ENCODE measurements around the gene SGSM2. TPM values are rescaled to one million over a fixed set of nuclear protein-coding genes. Genes with fewer than 3 reads are reported as not detected.

The SGSM2 gene
- polyA plus RNA-seq, 2 donors = 51.6 to 149 TPM

DNA sequence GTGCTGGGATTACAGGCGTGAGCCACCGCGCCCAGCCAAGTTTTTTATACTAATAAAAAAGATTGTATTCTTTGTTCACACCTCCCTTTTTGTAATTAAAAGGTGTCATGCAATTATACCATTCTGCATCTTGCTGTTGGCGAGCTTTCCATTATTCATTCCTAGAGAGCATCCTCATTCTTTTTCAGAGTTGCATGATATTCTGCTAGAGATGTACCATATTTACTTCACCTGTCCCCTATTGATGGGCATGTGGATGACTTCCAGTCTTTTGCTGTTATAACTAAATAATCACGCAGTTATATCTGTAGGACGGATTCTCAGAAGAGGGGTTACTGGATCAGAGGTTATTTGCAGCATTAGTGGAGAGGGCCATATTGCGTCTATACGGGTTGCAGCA is 17.0 kb downstream of the SGSM2 start:
- Histone ChIP-seq H3K27ac (ENCODE audit: low read depth in 2 of 2, low read length in 1 of 2) (no peak overlapping the region), H3K36me3 (ENCODE audit: control insufficient read depth in 2 of 2, insufficient read depth in 2 of 2, low read length in 1 of 2) (peaks cover 0 to 2% of the 10 kb centered on the region in 2 donors), H3K4me3 (ENCODE audit: low read depth in 1 of 2, low read length in 2 of 2) (no peak overlapping the region), H3K9me3 (ENCODE audit: control insufficient read depth in 2 of 2, insufficient read depth in 1 of 2, low read depth in 1 of 2, low read length in 1 of 2) (no peaks in the 10 kb centered on the region), H3K4me1 (ENCODE audit: control insufficient read depth in 2 of 2, insufficient read depth in 2 of 2, low read length in 1 of 2) (peaks cover 4% of the 10 kb centered on the region in 2 donors), H3K27me3 (ENCODE audit: control insufficient read depth in 1 of 2, insufficient read depth in 2 of 2, low read length in 2 of 2) (no peaks in the 10 kb centered on the region)
- WGBS, 2 donors = 88 to 94% methylated on average over 8 of the region's 8 CpGs

DNA sequence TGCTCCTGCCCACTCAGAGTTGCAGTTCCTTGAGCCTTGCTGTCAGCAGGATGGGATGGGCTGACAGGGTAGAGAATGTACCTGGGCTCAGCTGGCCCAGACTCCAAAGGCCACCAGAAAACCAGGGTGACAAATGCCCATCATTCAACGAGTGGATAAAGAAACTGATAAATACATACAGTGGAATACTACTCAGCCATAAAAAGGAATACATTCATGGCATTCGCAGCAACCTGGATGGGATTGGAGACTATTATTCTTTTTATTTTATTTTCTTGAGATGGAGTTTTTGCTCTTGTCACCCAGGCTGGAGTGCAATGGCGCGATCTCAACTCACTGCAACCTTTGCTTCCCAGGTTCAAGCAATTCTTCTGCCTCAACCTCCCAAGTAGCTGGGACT is 19.9 kb downstream of the SGSM2 start:
- peaks cover 4 to 6% of the 10 kb centered on the region in 2 donors for H3K4me1 ChIP-seq (ENCODE audit: control insufficient read depth in 2 of 2, insufficient read depth in 2 of 2, low read length in 1 of 2)
- H3K27me3 ChIP-seq (ENCODE audit: control insufficient read depth in 1 of 2, insufficient read depth in 2 of 2, low read length in 2 of 2) = no peaks in the 10 kb centered on the region
- 96 to 99% methylated on average over 4 of the region's 4 CpGs for WGBS, 2 donors
- H3K27ac ChIP-seq (ENCODE audit: low read depth in 2 of 2, low read length in 1 of 2) = no peak overlapping the region
- H3K9me3 ChIP-seq (ENCODE audit: control insufficient read depth in 2 of 2, insufficient read depth in 1 of 2, low read depth in 1 of 2, low read length in 1 of 2) = no peaks in the 10 kb centered on the region
- H3K36me3 ChIP-seq (ENCODE audit: control insufficient read depth in 2 of 2, insufficient read depth in 2 of 2, low read length in 1 of 2) = peaks cover 0 to 6% of the 10 kb centered on the region in 2 donors
- H3K4me3 ChIP-seq (ENCODE audit: low read depth in 1 of 2, low read length in 2 of 2) = no peak overlapping the region

DNA sequence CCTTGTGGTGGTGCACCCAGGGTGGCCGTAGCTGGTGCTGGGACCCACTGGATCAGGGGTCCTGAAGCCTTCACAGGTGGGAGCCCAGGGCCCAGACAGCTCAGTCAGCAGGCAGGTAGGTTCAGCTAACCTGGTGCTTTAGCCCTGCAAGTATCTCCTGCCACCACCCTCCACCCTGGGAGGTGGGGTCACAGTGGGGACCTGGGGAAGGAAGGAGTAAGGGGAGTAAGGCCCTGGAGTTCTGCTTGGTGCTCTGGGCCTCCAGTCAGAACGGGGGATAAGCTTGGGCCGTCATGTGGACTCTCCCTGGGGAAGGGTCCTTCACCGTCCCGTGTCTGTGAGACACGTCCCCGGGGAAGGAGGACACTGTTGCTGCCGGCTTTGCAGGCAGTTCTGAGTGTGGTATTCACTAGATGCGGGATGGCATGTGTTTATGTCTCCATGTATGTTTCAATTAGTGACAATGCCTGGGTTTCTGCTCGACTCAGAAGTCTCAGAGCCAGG is 20.7 kb downstream of the SGSM2 start:
- Histone ChIP-seq H3K27ac (ENCODE audit: low read depth in 2 of 2, low read length in 1 of 2) (no peak overlapping the region), H3K36me3 (ENCODE audit: control insufficient read depth in 2 of 2, insufficient read depth in 2 of 2, low read length in 1 of 2) (peaks cover 0 to 11% of the 10 kb centered on the region in 2 donors), H3K4me3 (ENCODE audit: low read depth in 1 of 2, low read length in 2 of 2) (no peak overlapping the region), H3K4me1 (ENCODE audit: control insufficient read depth in 2 of 2, insufficient read depth in 2 of 2, low read length in 1 of 2) (peaks cover 4 to 6% of the 10 kb centered on the region in 2 donors), H3K27me3 (ENCODE audit: control insufficient read depth in 1 of 2, insufficient read depth in 2 of 2, low read length in 2 of 2) (no peaks in the 10 kb centered on the region), H3K9me3 (ENCODE audit: control insufficient read depth in 2 of 2, insufficient read depth in 1 of 2, low read depth in 1 of 2, low read length in 1 of 2) (peaks cover 0 to 1% of the 10 kb centered on the region in 2 donors)
- 91 to 94% methylated on average over 10 of the region's 10 CpGs for WGBS, 2 donors

DNA sequence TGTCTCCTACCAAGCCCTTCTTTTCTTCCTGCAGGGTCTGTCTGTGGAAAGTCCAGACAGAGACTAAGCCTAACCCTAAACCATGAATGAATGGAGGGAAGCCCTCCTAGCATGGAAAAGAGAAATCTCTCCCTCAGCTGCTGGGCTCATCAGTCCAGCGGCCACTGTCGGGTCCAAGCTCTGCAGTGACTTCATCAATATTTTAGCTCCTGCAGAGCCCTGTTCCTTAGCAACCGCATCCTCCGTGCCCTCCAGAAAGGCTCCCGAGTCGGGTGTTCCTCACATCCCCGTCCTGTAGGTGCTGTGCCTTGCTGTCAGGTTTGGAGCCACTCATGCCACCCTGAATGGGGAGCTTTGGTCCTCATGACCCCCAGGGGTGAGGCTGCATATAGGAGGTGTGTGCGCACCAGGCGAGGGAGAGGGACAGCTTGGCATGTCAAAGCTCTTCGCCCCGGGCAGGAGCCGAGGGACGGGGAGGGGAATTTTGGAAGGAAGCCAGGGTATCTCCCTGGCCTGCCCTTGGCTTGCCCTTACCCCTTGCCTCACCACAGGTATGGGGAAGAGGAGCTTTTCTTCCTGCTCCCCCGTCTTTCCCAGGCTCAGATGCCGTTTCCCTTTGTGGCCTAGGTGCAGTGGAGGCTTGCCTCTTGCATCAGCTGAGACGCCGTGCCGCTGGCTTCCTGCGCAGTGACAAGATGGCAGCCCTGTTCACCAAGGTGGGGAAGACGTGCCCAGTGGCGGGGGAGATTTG is 23.9 kb downstream of the SGSM2 start:
- H3K4me3 ChIP-seq (ENCODE audit: low read depth in 1 of 2, low read length in 2 of 2) = no peak overlapping the region
- peaks cover 0 to 1% of the 10 kb centered on the region in 2 donors for H3K9me3 ChIP-seq (ENCODE audit: control insufficient read depth in 2 of 2, insufficient read depth in 1 of 2, low read depth in 1 of 2, low read length in 1 of 2)
- WGBS, 2 donors = 72 to 77% methylated on average over 21 of the region's 21 CpGs
- H3K4me1 ChIP-seq (ENCODE audit: control insufficient read depth in 2 of 2, insufficient read depth in 2 of 2, low read length in 1 of 2) = peaks cover 6 to 12% of the 10 kb centered on the region in 2 donors
- no peak overlapping the region for H3K27ac ChIP-seq (ENCODE audit: low read depth in 2 of 2, low read length in 1 of 2)
- H3K36me3 ChIP-seq (ENCODE audit: control insufficient read depth in 2 of 2, insufficient read depth in 2 of 2, low read length in 1 of 2) = peaks cover 4 to 33% of the 10 kb centered on the region in 2 donors
- no peaks in the 10 kb centered on the region for H3K27me3 ChIP-seq (ENCODE audit: control insufficient read depth in 1 of 2, insufficient read depth in 2 of 2, low read length in 2 of 2)

DNA sequence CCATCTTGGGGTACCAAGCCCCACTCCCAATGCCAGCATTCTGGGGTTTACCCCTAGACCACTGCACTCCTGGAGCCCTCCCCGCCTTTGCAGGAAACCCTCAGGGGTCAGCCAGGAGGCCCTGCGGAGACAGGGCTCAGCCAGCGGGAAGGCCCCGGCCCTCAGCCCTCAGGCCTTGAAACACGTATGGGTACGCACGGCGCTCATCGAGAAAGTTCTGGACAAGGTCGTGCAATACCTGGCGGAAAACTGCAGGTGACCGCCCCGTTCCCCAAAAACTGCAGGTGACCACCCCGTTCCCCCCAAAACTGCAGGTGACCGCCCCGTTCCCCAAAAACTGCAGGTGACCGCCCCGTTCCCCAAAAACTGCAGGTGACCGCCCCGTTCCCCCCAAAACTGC is 24.7 kb downstream of the SGSM2 start:
- 94 to 97% methylated on average over 20 of the region's 20 CpGs for WGBS, 2 donors
- Histone ChIP-seq H3K4me3 (ENCODE audit: low read depth in 1 of 2, low read length in 2 of 2) (no peak overlapping the region), H3K27ac (ENCODE audit: low read depth in 2 of 2, low read length in 1 of 2) (no peak overlapping the region), H3K27me3 (ENCODE audit: control insufficient read depth in 1 of 2, insufficient read depth in 2 of 2, low read length in 2 of 2) (no peaks in the 10 kb centered on the region), H3K9me3 (ENCODE audit: control insufficient read depth in 2 of 2, insufficient read depth in 1 of 2, low read depth in 1 of 2, low read length in 1 of 2) (peaks cover 0 to 1% of the 10 kb centered on the region in 2 donors), H3K4me1 (ENCODE audit: control insufficient read depth in 2 of 2, insufficient read depth in 2 of 2, low read length in 1 of 2) (peaks cover 6 to 12% of the 10 kb centered on the region in 2 donors), H3K36me3 (ENCODE audit: control insufficient read depth in 2 of 2, insufficient read depth in 2 of 2, low read length in 1 of 2) (peaks cover 4 to 40% of the 10 kb centered on the region in 2 donors)

DNA sequence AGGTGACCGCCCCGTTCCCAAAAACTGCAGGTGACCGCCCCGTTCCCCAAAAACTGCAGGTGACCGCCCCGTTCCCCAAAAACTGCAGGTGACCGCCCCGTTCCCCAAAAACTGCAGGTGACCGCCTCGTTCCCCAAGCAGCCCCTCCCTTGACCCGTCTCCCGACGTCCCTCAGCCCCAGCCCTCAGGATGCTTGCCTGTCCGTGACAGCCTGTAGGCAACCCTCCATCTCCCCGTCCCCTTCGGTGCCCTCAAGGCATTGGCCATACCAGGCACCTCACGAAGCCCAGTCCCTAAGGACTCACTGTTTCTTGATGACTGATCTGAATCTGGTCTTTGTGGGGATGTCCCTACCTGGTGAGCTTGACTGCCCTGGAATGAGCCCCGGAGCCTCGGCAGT is 25.1 kb downstream of the SGSM2 start:
- Histone ChIP-seq H3K27ac (ENCODE audit: low read depth in 2 of 2, low read length in 1 of 2) (no peak overlapping the region), H3K36me3 (ENCODE audit: control insufficient read depth in 2 of 2, insufficient read depth in 2 of 2, low read length in 1 of 2) (peaks cover 4 to 41% of the 10 kb centered on the region in 2 donors), H3K9me3 (ENCODE audit: control insufficient read depth in 2 of 2, insufficient read depth in 1 of 2, low read depth in 1 of 2, low read length in 1 of 2) (peaks cover 0 to 1% of the 10 kb centered on the region in 2 donors), H3K4me1 (ENCODE audit: control insufficient read depth in 2 of 2, insufficient read depth in 2 of 2, low read length in 1 of 2) (peaks cover 6 to 12% of the 10 kb centered on the region in 2 donors), H3K4me3 (ENCODE audit: low read depth in 1 of 2, low read length in 2 of 2) (no peak overlapping the region), H3K27me3 (ENCODE audit: control insufficient read depth in 1 of 2, insufficient read depth in 2 of 2, low read length in 2 of 2) (no peaks in the 10 kb centered on the region)
- 92 to 95% methylated on average over 18 to 19 of the region's 19 CpGs for WGBS, 2 donors

DNA sequence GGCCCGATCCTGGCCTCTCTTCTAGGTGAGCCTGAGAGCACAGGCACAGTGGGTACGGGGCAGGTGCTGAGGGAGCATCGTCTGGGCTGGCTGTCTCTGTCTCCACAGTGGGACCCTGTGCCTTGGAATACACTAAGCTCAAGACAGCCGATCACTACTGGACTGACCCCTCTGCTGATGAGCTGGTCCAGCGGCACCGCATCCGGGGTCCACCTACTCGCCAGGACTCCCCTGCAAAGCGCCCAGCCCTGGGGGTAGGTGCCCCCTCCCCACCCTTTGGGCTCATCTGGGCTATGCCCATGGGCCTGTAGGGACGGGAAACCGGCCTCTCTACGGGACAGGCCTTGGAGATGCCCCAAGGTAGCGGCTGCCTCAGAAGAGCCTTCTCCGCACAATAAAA is 25.6 kb downstream of the SGSM2 start:
- 97% methylated on average over 14 of the region's 14 CpGs for WGBS, 2 donors
- H3K36me3 ChIP-seq (ENCODE audit: control insufficient read depth in 2 of 2, insufficient read depth in 2 of 2, low read length in 1 of 2) = peaks cover 4 to 41% of the 10 kb centered on the region in 2 donors

DNA sequence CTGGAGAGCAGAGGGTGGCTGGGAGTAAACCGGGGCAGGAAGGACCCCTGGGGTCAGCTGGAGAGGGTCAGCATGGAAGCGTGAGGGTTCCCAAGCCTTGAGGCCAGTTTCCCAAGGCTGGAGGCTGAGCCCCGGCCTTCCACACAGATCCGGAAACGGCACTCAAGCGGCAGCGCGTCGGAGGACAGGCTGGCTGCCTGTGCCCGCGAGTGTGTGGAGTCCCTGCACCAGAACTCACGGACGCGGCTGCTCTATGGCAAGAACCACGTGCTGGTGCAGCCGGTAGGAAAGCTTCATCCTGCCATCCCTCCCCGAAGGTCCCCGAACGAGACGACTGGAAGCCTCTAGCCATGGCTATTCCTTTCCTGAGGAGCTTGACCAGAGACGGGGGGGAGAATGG is 26.0 kb downstream of the SGSM2 start:
- peaks cover 4 to 41% of the 10 kb centered on the region in 2 donors for H3K36me3 ChIP-seq (ENCODE audit: control insufficient read depth in 2 of 2, insufficient read depth in 2 of 2, low read length in 1 of 2)
- WGBS, 2 donors = 92 to 95% methylated on average over 21 of the region's 21 CpGs
- no peak overlapping the region for H3K4me3 ChIP-seq (ENCODE audit: low read depth in 1 of 2, low read length in 2 of 2)
- H3K9me3 ChIP-seq (ENCODE audit: control insufficient read depth in 2 of 2, insufficient read depth in 1 of 2, low read depth in 1 of 2, low read length in 1 of 2) = peaks cover 0 to 1% of the 10 kb centered on the region in 2 donors
- H3K27ac ChIP-seq (ENCODE audit: low read depth in 2 of 2, low read length in 1 of 2) = no peak overlapping the region
- H3K27me3 ChIP-seq (ENCODE audit: control insufficient read depth in 1 of 2, insufficient read depth in 2 of 2, low read length in 2 of 2) = no peaks in the 10 kb centered on the region
- H3K4me1 ChIP-seq (ENCODE audit: control insufficient read depth in 2 of 2, insufficient read depth in 2 of 2, low read length in 1 of 2) = peaks cover 4 to 12% of the 10 kb centered on the region in 2 donors

More for the DNA sequence above, 25.6 kb downstream of the SGSM2 start:
- Histone ChIP-seq H3K27me3 (ENCODE audit: control insufficient read depth in 1 of 2, insufficient read depth in 2 of 2, low read length in 2 of 2) (no peaks in the 10 kb centered on the region), H3K27ac (ENCODE audit: low read depth in 2 of 2, low read length in 1 of 2) (no peak overlapping the region), H3K4me3 (ENCODE audit: low read depth in 1 of 2, low read length in 2 of 2) (no peak overlapping the region), H3K4me1 (ENCODE audit: control insufficient read depth in 2 of 2, insufficient read depth in 2 of 2, low read length in 1 of 2) (peaks cover 6 to 12% of the 10 kb centered on the region in 2 donors), H3K9me3 (ENCODE audit: control insufficient read depth in 2 of 2, insufficient read depth in 1 of 2, low read depth in 1 of 2, low read length in 1 of 2) (peaks cover 0 to 1% of the 10 kb centered on the region in 2 donors)

DNA sequence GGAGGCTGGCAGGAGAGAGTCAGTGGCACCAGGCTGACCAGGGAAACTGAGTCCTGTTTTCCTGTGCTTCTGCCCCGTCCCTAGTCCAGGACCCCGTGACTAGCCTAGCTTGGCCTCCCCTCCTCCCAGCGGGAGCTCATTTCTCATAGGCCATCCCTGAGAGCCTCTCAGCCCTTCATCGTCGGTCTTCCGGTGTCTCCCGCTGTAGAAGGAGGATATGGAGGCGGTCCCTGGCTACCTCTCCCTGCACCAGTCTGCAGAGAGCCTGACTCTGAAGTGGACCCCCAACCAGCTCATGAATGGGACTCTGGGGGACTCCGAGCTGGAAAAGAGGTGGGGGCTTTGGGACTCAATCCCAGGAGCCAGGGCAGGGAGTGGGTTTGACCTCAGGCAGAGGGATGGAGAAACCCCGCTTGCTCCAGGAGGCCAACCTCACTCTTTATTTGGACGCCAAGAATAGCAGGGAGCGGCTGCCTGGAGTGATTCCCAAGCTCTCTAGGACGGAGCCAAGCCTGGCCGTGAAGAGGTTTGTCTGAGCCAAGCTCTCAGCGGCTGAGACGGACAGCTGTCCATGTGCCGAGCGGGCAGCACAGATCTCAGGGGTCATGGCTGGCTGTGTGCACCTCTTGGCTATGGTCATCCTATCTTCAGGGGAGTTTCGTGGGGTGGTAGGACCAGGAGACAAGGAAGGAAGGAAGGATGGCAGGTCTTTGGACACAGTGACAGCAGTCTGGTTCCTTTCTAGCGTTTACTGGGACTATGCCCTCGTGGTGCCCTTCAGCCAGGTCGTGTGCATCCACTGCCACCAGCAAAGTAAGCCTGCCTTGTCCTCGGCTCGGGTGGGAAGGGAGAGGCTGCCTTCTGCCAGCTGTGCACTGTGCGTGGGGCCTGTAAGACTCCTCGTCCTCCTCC is 26.8 kb downstream of the SGSM2 start:
- H3K27ac ChIP-seq (ENCODE audit: low read depth in 2 of 2, low read length in 1 of 2) = peak overlapping the region in 1 of 2 donors; percentile 5
- H3K27me3 ChIP-seq (ENCODE audit: control insufficient read depth in 1 of 2, insufficient read depth in 2 of 2, low read length in 2 of 2) = no peaks in the 10 kb centered on the region
- H3K4me1 ChIP-seq (ENCODE audit: control insufficient read depth in 2 of 2, insufficient read depth in 2 of 2, low read length in 1 of 2) = peaks cover 2 to 10% of the 10 kb centered on the region in 2 donors
- H3K4me3 ChIP-seq (ENCODE audit: low read depth in 1 of 2, low read length in 2 of 2) = no peak overlapping the region
- H3K9me3 ChIP-seq (ENCODE audit: control insufficient read depth in 2 of 2, insufficient read depth in 1 of 2, low read depth in 1 of 2, low read length in 1 of 2) = peaks cover 0 to 1% of the 10 kb centered on the region in 2 donors
- H3K36me3 ChIP-seq (ENCODE audit: control insufficient read depth in 2 of 2, insufficient read depth in 2 of 2, low read length in 1 of 2) = peaks cover 7 to 41% of the 10 kb centered on the region in 2 donors
- 50 to 63% methylated on average over 26 of the region's 26 CpGs for WGBS, 2 donors
